H1 (cell line): Measurements from ENCODE around the gene TMEM145.

ENCODE experiments used
- CEBPB ChIP-seq: IDR thresholded peaks from 2 replicates; pipeline ENCODE4 v1.6.1; 2012; ENCODE audit warnings: low read depth, low read length
- CTCF ChIP-seq, 3 experiments: IDR thresholded peaks; 1 replicate in 2 of 3; 2 replicates in 1 of 3; pipeline versions ENCODE4 v1.5.1 to v1.6.1; 2011; ENCODE audit warnings: low read length in 3 of 3, mild to moderate bottlenecking in 3 of 3, inconsistent platforms in 2 of 3, low read depth in 1 of 3, moderate library complexity in 1 of 3; ENCODE audit not compliant: insufficient read depth in 1 of 3; ENCODE audit errors: control extremely low read depth in 1 of 3
- EZH2 ChIP-seq: fragments of 200-600 bp; sonication (generic); IDR thresholded peaks from 2 replicates; pipeline ENCODE4 v1.7.1; 2012; ENCODE audit warnings: low read depth, mild to moderate bottlenecking, moderate library complexity, low read length, inconsistent platforms; ENCODE audit not compliant: severe bottlenecking
- JUN ChIP-seq: IDR thresholded peaks from 2 replicates; pipeline ENCODE4 v1.6.1; 2011; ENCODE audit warnings: low read depth, mild to moderate bottlenecking, improper control_type of control experiment, low read length
- POLR2AphosphoS5 ChIP-seq: IDR thresholded peaks from 2 replicates; pipeline ENCODE4 v1.6.1; 2011; ENCODE audit warnings: low read depth, low read length

GRCh38 chr19:42335971-42336370, 22.9 kb downstream of the TMEM145 start:
- no peak for TF ChIP-seq JUN
- TF ChIP-seq CEBPB, result no peak
- TF ChIP-seq EZH2, result no peak
- no peak for TF ChIP-seq POLR2AphosphoS5
- TF ChIP-seq CTCF (IDR thresholded peaks at IDR 0.05; ENCODE audit: control extremely low read depth in 1 of 3, insufficient read depth in 1 of 3, low read depth in 1 of 3, low read length in 3 of 3), result no peak
